Mucosa of stomach (tissue), 1 donor: ENCODE data around the gene RELA.
A peak's percentile ranks its signal among the peaks of the same experiment; 100 is the strongest.
"Not testable (repeated sequence)": the region's sequence is repeated elsewhere in the genome, so short reads cannot be mapped to it uniquely, and the experiment has no call there.

Experiments used
- H3K27me3 ChIP-seq: one replicate; pipeline ENCODE4 v1.7.0; 2013; ENCODE audit warnings: mild to moderate bottlenecking, low read length; ENCODE audit not compliant: control insufficient read depth, insufficient read depth
- H3K36me3 ChIP-seq: one replicate; pipeline ENCODE4 v1.7.0; 2013; ENCODE audit warnings: low read length; ENCODE audit not compliant: control insufficient read depth, insufficient read depth
- H3K4me1 ChIP-seq: one replicate; pipeline ENCODE4 v1.7.0; 2013; ENCODE audit warnings: mild to moderate bottlenecking, low read length; ENCODE audit not compliant: control insufficient read depth, insufficient read depth
- H3K4me3 ChIP-seq: one replicate; pipeline ENCODE4 v1.7.0; 2013; ENCODE audit warnings: low read length
- H3K9ac ChIP-seq: one replicate; pipeline ENCODE4 v1.7.0; 2013; ENCODE audit warnings: mild to moderate bottlenecking, low read length, moderate library complexity
- H3K9me3 ChIP-seq: one replicate; pipeline ENCODE4 v1.7.0; 2013; ENCODE audit warnings: mild to moderate bottlenecking, low read length, moderate library complexity; ENCODE audit not compliant: control insufficient read depth
- donor health status: Pancreatic carcinoma.

RELA gene

DNA sequence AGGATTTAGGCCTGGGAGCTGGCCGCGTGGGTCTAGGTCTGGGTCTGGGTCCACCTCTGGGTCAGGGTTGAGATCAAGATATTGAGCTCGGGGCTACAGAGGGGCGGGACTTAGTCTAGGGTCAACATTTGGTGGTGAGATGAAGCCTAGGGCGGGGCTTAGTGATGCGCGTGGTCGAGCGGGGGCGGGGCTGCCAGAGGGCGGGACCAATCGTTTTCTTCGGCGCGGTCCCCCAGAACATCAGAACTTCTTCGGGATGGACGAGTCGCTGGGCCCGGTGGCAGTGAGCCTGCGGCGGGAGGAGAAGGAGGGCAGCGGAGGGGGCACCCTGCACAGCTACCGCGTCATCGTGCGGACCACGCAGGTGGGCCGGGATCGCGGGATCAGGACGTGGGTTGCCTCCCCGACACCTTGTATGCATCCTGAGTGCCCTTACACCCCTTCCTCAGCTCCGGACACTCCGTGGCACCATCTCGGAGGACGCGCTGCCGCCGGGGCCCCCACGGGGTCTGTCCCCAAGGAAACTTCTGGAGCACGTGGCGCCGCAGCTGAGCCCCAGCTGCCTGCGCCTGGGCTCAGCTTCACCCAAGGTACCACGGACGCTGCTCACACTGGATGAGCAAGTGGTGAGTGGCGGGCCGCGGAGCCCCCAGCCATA is 20.6 kb downstream of the RELA start:
- no peaks in the 10 kb centered on the region for H3K9me3 ChIP-seq
- H3K36me3 ChIP-seq = no peaks in the 10 kb centered on the region
- H3K27me3 ChIP-seq = peaks cover 4% of the 10 kb centered on the region
- no peak overlapping the region for H3K9ac ChIP-seq
- peaks cover 26% of the 10 kb centered on the region for H3K4me1 ChIP-seq
- H3K4me3 ChIP-seq = no peak overlapping the region

DNA sequence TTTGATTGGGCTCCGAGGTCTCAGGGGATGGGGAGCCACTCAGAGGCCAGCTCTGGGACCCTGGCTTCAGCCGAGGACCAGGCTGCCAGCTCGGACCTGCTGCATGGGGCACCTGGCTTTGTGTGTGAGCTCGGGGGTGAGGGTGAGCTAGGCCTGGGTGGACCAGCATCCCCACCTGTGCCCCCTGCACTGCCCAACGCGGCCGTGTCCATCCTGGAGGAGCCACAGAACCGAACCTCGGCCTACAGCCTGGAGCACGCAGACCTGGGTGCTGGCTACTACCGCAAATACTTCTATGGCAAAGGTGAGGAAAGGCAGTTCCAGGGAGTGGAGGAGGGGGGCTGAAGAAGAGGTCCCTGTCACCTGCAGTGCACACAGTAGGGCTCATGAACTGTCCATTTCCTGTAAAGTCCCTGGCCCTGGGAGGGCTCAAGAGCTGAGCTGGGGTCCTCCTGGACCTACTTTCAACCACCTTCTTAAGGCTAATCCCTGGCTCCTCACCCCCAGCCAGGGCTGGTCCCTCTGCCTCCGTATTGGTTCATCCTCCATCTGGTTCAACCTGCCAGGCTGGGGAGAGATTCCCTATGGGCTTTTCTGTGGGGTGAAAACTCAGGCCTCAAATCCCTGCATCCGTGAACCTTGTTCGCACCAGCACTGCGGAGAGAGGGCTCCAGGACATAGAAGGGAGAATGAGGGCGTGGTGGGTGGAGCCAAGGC is 21.3 kb downstream of the RELA start:
- peaks cover 4% of the 10 kb centered on the region for H3K27me3 ChIP-seq
- no peak overlapping the region for H3K9ac ChIP-seq
- H3K4me3 ChIP-seq = no peak overlapping the region
- no peaks in the 10 kb centered on the region for H3K9me3 ChIP-seq
- peaks cover 26% of the 10 kb centered on the region for H3K4me1 ChIP-seq
- H3K36me3 ChIP-seq = no peaks in the 10 kb centered on the region

- peaks cover 4% of the 10 kb centered on the region for H3K27me3 ChIP-seq
- H3K36me3 ChIP-seq = peaks cover 3% of the 10 kb centered on the region
- peaks cover 26% of the 10 kb centered on the region for H3K4me1 ChIP-seq
- no peak overlapping the region for H3K4me3 ChIP-seq
- H3K9ac ChIP-seq = no peak overlapping the region
- no peaks in the 10 kb centered on the region for H3K9me3 ChIP-seq
Observed at GRCh38 chr11:65640483-65641296, 22.0 kb downstream of the RELA start.

- no peak overlapping the region for H3K4me3 ChIP-seq
- H3K9ac ChIP-seq = no peak overlapping the region
- H3K36me3 ChIP-seq = peaks cover 9% of the 10 kb centered on the region
- H3K27me3 ChIP-seq = peaks cover 4% of the 10 kb centered on the region
- H3K9me3 ChIP-seq = no peaks in the 10 kb centered on the region
- peaks cover 26% of the 10 kb centered on the region for H3K4me1 ChIP-seq
Observed at GRCh38 chr11:65639623-65640482, 22.9 kb downstream of the RELA start.

GRCh38 chr11:65639228-65639597 is 23.5 kb downstream of the RELA start:
- Histone ChIP-seq H3K9ac (peak overlapping the region; percentile 47), H3K4me1 (peaks cover 26% of the 10 kb centered on the region), H3K36me3 (peaks cover 13% of the 10 kb centered on the region)
- not testable (repeated sequence) for H3K4me3 ChIP-seq, H3K9me3 ChIP-seq, H3K27me3 ChIP-seq

DNA sequence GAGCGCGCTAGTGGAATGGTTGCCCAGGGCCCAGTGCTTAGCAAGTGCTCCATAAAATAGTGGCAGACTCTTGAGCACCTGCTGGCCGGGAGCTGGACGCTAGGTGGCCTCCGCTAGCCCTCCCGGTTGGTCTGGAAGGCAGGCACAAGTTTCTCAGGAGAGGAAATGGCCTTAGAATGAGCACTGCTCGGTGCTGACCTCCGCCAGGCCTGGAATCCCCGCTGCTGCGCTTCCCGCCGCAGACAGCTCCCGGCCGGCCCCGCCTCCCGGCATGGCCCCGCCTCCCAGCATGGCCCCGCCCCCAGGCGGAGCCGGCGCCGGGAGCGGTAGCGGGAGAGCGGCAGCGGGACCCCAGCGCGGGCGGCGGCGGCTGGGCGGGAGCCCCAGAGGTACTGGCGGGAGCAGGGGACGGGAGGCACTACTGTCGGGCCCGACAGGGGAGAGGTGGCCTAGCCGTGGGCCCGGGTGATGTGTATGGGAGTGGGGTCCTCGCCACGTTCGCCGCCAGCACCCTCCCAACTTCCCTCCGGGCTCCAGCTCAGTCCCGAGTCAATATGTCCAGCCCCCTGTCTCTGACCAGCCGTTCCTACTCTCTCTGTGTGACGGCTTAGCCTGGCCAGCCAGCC is 24.8 kb downstream of the RELA start, which contains the start of gene SIPA1:
SIPA1 (plus strand) TSS at position 308 of the 626 bp plus-strand sequence. CDS start 2,821 bp downstream, outside the sequence.
- Histone ChIP-seq H3K9me3 (no peaks in the 10 kb centered on the region), H3K4me3 (peak within 1 kb of the TSS; percentile 1), H3K4me1 (peaks cover 26% of the 10 kb centered on the region), H3K27me3 (peaks cover 4% of the 10 kb centered on the region), H3K36me3 (peaks cover 13% of the 10 kb centered on the region), H3K9ac (peak within 1 kb of the TSS; percentile 47)

DNA sequence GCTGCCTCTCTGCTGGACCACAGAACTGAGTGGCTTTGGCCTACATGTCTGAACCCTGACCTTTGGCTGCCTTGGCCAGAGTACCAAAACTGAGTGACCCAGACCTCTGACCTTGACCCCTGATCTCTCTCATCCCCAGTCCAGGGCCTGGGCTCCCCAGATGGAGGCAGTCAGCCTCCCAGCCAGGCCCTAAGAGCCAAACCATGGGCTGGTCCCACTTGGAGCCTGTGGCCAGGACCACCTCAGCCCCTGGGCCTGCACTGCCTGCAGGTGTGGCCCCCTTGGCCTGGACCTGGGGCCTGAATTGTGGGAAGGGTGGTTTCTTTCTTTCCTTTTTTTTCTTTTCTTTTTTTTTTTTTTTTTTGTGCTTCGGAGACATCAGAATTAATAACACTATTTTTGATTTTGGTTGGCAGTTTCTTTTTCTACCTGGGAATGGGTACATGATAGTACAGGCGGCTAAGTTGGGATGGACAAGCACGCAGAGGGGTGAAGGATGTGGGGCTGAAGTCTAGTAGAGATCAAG is 25.6 kb downstream of the RELA start:
- Histone ChIP-seq H3K9ac (peak overlapping the region; percentile 47), H3K36me3 (peaks cover 13% of the 10 kb centered on the region), H3K9me3 (no peaks in the 10 kb centered on the region), H3K4me3 (no peak overlapping the region), H3K4me1 (peaks cover 26% of the 10 kb centered on the region), H3K27me3 (peaks cover 4% of the 10 kb centered on the region)

GRCh38 chr11:65636108-65637031 is 26.3 kb downstream of the RELA start:
- Histone ChIP-seq H3K9me3 (no peaks in the 10 kb centered on the region), H3K36me3 (peaks cover 13% of the 10 kb centered on the region), H3K4me1 (peaks cover 21% of the 10 kb centered on the region), H3K9ac (no peak overlapping the region), H3K4me3 (no peak overlapping the region), H3K27me3 (no peaks in the 10 kb centered on the region)

- Histone ChIP-seq H3K9me3 (no peaks in the 10 kb centered on the region), H3K4me3 (no peak overlapping the region), H3K36me3 (peaks cover 13% of the 10 kb centered on the region), H3K9ac (no peak overlapping the region), H3K4me1 (peaks cover 19% of the 10 kb centered on the region), H3K27me3 (no peaks in the 10 kb centered on the region)
Observed at GRCh38 chr11:65634905-65635731, 27.6 kb downstream of the RELA start.

DNA sequence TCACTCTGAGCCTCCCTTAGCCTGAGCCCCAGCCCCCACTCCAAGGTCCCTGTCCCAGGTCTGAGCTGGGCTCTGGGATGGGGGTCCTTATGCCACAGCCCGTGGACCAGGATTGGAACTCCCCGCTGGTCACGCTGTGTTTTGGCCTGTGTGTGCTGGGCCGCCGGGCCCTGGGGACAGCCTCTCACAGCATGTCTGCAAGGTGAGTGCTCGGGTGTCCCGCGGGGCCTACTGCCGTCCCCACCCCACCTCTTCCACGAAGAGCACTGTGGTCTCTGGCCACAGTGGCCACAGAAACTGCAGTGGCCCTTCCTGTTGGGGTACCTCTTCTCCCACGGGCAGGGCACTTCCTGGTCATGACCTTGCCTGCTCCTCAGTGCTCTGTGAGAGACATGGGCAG is 28.3 kb downstream of the RELA start:
- Histone ChIP-seq H3K9ac (no peak overlapping the region), H3K4me1 (peaks cover 19% of the 10 kb centered on the region), H3K36me3 (peaks cover 18% of the 10 kb centered on the region), H3K9me3 (no peaks in the 10 kb centered on the region), H3K27me3 (no peaks in the 10 kb centered on the region), H3K4me3 (no peak overlapping the region)
